ENCODE data around the gene GOLIM4.

The GOLIM4 gene

GRCh38 chr3:168104361-168104760, 8.6 kb upstream of the GOLIM4 start:
- DNase-seq = no peak
- in situ Hi-C loops (cut with HindIII; ENCODE audit: low pct_ligation_motif_present, low pct_unique_long_range_greater_than_20kb, low sequenced_read_pairs) = no loop called here

GRCh38 chr3:168102735-168103410, 7.1 kb upstream of the GOLIM4 start:
- in situ Hi-C loops (cut with HindIII; ENCODE audit: low pct_ligation_motif_present, low pct_unique_long_range_greater_than_20kb, low sequenced_read_pairs) = no loop called here
- no peak for DNase-seq

DNA sequence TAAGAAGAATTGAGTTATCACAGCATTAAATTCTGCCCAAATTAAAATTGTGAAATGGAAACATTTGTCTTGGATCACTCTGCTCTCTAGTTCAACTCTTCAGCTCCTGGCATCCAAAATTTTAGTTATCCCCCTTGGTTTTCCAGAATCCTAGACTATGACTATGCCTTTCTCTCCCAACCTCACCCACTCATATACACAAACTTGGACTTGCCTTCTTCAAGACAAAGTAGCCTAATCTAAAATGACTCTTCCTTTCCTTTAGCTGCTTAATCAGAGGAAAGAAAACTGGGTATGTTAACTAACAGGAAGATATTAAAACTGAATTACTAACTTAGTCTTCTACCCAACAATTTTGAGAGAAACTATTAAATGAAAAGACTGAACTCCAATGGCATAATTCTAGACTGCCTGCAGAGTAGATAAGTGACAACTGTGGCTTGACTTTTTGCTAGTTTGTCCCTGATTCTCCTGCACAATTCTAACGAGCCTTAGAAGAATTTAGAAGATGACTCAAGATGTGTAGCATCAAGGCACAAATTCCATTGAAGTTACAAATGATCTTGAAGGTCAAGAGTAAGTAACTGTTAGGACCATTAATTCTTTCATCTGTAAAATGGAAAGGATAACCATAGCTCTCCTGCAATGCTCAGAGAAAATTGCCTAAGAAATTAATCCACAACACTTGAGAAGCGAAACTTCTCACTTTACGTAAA, 5.2 kb upstream of the GOLIM4 start:
- no peak for DNase-seq

DNA sequence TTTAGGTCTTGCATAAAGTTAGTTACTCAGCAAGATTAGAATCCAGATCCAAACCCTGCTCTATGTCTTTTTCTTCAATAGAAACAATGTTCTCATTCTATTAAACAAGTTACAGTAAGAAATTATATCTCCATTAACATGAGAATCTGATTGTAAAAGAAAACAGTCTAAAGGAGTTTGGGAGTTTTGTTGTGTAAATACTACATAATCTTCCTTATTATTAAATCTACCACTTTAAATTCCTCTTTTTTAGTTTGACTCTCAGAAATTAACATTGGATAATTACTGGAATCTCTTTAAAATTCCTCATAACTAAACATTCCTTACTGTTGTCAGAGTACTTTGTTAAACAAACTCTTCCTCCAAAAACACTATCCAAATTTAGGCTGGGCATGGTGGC, 1.7 kb upstream of the GOLIM4 start:
- no peak for DNase-seq
- in situ Hi-C loops (cut with HindIII; ENCODE audit: low pct_ligation_motif_present, low pct_unique_long_range_greater_than_20kb, low sequenced_read_pairs) = no loop called here

More for the DNA sequence above, 5.2 kb upstream of the GOLIM4 start:
- in situ Hi-C loops (cut with HindIII; ENCODE audit: low pct_ligation_motif_present, low pct_unique_long_range_greater_than_20kb, low sequenced_read_pairs) = no loop called here

DNA sequence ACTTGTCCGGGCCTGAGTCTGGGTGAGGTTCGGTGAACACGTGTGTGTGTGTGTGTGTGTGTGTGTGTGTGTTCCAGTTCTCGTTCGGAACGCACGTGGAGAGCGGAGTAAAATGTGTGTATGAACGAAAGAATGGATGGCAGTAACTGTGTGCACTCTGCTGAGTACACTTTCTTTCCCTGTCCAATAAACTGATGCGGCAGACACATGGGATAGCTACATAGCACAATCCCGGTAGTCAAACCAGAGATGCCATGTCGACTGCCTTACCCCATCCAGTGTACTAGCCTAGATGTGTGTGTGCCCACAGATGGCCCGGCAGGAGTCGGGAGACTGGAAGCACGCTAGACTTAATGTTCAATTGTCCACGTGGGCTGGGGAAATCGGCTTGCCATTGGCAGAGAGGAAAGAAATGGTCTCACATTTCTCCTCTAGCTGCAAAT, 507 bp upstream of the GOLIM4 start:
- in situ Hi-C loops (cut with HindIII; ENCODE audit: low pct_ligation_motif_present, low pct_unique_long_range_greater_than_20kb, low sequenced_read_pairs) = no loop called here
- peak; percentile 89 for DNase-seq

GRCh38 chr3:168094877-168095610, 680 bp downstream of the GOLIM4 start:
- in situ Hi-C loops (cut with HindIII; ENCODE audit: low pct_ligation_motif_present, low pct_unique_long_range_greater_than_20kb, low sequenced_read_pairs) = no loop called here
- peak; percentile 42 for DNase-seq

DNA sequence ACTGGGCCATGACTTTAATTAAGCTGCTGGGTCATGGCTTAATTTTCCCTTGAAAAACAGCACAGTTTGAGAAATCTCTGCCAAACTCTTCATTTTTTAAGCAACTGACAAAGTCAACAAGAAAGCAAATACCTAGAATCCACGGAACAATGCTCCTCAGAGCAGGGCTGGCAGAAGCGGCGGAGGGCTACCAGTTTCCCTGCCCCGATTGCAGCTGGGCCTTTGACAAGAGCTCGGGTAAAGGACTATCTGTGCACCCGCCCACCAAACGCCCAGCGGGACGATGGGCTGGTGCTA, 1.2 kb downstream of the GOLIM4 start:
- peak; percentile 79 for DNase-seq
- in situ Hi-C loops (cut with HindIII; ENCODE audit: low pct_ligation_motif_present, low pct_unique_long_range_greater_than_20kb, low sequenced_read_pairs) = no loop called here

DNA sequence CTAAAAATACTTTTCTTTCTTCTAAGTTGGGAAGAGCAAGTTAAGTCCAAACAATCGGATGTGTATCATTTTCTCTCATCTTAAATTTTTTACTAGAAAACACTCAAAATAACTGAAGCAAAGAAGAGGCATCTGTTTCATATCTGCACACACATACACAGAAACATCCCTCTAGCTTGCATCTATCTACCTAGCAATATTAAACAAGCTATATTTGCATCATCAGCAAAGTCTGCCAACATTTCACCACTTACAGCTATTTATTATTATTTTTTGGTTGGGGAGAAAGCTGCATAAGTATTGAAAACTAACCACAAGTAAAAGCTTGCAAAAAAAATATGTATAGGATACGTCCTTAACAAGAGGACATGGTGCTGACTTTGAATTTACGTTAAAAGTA, 1.9 kb downstream of the GOLIM4 start:
- in situ Hi-C loops (cut with HindIII; ENCODE audit: low pct_ligation_motif_present, low pct_unique_long_range_greater_than_20kb, low sequenced_read_pairs) = no loop called here
- DNase-seq = no peak

GRCh38 chr3:168093229-168093628, 2.5 kb downstream of the GOLIM4 start:
- in situ Hi-C loops (cut with HindIII; ENCODE audit: low pct_ligation_motif_present, low pct_unique_long_range_greater_than_20kb, low sequenced_read_pairs) = no loop called here
- DNase-seq = no peak

- no peak for DNase-seq
- in situ Hi-C loops (cut with HindIII; ENCODE audit: low pct_ligation_motif_present, low pct_unique_long_range_greater_than_20kb, low sequenced_read_pairs) = no loop called here
These were observed 3.8 kb downstream of the GOLIM4 start for GRCh38 chr3:168091941-168092340.

DNA sequence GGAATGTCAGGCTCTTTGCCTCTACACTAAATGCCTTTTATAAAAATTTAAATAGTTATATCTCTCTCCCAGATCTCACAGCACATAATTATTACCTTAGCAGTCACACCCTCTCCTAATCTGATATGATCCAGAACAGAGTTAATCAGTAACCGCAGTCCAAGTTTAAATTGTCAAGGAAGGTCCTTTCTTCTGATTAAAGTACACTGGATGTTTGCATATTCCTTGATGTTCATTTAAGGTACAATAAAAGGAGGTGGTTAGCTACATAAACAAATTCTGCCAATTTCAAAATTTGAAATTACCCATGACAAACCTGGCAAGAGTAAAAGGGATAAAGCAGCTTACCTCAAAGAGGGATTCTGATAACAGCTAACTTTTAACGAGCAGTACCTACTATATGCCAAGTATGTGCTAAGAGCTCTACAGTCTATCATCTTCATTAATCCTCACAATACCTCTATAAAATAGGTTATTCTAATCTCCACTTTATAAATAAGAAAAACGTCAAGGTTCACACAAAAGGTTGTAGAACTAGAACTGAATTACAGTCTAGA, 4.3 kb downstream of the GOLIM4 start:
- in situ Hi-C loops (cut with HindIII; ENCODE audit: low pct_ligation_motif_present, low pct_unique_long_range_greater_than_20kb, low sequenced_read_pairs) = no loop called here
- DNase-seq = no peak

- in situ Hi-C loops (cut with HindIII; ENCODE audit: low pct_ligation_motif_present, low pct_unique_long_range_greater_than_20kb, low sequenced_read_pairs) = no loop called here
- no peak for DNase-seq
These were observed 5.2 kb downstream of the GOLIM4 start for GRCh38 chr3:168090306-168091085.

- in situ Hi-C loops (cut with HindIII; ENCODE audit: low pct_ligation_motif_present, low pct_unique_long_range_greater_than_20kb, low sequenced_read_pairs) = no loop called here
- DNase-seq = no peak
These were observed 6.4 kb downstream of the GOLIM4 start for GRCh38 chr3:168089179-168089771.

DNA sequence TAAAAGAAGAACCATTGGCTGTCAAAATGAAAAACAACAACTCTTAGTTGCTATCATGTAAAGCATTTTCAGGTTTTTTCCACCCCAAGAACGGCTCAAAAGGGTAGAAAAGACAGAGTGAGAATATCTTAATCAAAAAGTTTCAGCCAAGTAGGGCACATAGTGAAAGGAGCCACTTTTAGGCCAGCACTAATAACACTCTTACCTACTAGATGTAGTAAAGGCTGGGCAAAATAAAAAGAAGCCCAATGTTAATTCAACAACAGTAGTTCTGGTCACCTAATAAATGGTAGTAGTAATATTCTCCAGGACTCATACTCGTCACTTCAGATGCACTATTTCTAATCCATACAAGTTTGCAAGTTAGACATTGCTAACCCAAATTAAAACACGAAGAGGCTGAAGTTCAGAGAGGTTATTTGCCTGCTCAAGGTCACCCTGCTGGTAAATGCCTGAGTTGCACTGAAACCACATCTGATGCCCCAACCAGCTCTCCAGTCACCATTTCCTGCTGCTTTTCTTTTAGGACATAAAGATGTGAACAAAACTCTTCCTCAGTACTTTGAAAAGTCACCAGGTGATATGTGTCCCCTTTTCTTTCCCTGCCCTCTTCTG, 7.5 kb downstream of the GOLIM4 start:
- in situ Hi-C loops (cut with HindIII; ENCODE audit: low pct_ligation_motif_present, low pct_unique_long_range_greater_than_20kb, low sequenced_read_pairs) = no loop called here
- DNase-seq = peak; percentile 52

- DNase-seq = no peak
- in situ Hi-C loops (cut with HindIII; ENCODE audit: low pct_ligation_motif_present, low pct_unique_long_range_greater_than_20kb, low sequenced_read_pairs) = no loop called here
These were observed 8.2 kb downstream of the GOLIM4 start for GRCh38 chr3:168087539-168087938.

GRCh38 chr3:168086541-168087260, 9.0 kb downstream of the GOLIM4 start:
- DNase-seq = no peak
- in situ Hi-C loops (cut with HindIII; ENCODE audit: low pct_ligation_motif_present, low pct_unique_long_range_greater_than_20kb, low sequenced_read_pairs) = no loop called here

- DNase-seq = no peak
- in situ Hi-C loops (cut with HindIII; ENCODE audit: low pct_ligation_motif_present, low pct_unique_long_range_greater_than_20kb, low sequenced_read_pairs) = no loop called here
These were observed 10.1 kb downstream of the GOLIM4 start for GRCh38 chr3:168085491-168086119.

Measured in ACHN (cell line).